ENCODE data around the gene NDST1.
A peak's percentile ranks its signal among the peaks of the same experiment; 100 is the strongest.

Gene NDST1

DNA sequence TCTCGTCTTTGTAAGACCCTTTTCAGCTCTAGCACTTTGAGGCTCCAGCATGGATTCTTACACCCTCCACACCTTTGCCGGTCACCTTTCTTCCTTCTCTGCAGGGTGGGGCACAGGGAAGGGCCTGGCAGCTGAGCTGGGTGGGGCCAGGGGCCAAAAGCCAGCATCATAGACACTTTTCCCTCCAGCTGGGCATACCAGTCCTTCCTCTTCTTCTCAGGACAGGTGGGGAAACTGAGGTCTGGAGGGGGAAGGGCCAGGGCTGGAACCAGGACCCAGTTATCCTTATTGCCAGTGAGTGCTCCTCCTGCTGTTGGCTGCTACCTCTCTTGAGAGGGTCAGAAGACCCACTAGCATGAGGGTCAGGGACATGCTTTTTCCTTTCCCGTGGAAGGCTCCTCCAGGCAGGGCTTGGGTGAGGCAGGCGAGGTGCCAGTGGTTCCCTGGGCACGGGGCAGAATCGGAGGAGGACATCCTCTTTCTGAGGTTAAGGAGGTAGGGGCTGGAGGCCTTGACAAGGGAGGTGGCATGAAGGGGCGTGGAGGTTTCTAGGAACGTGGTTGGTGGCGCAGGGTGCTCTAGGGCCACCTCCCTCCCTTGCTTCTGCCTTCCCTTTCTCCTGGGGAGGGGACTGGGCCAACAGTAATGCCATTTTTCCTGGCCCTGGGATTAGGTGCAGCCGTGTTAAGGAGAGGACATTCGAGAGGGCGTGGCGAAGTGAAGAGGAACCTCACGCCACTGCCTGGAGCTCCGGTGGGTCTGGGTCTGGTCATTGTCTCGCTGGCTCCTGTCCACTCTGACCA is at the start of gene NDST1:
Gene NDST1, plus strand, starts transcription at position 658 of the 803 bp plus-strand sequence. CDS start 13,124 bp downstream, outside the sequence.
- H3K27ac ChIP-seq = no peak within 1 kb of the TSS
- TF ChIP-seq, protein P1, sequence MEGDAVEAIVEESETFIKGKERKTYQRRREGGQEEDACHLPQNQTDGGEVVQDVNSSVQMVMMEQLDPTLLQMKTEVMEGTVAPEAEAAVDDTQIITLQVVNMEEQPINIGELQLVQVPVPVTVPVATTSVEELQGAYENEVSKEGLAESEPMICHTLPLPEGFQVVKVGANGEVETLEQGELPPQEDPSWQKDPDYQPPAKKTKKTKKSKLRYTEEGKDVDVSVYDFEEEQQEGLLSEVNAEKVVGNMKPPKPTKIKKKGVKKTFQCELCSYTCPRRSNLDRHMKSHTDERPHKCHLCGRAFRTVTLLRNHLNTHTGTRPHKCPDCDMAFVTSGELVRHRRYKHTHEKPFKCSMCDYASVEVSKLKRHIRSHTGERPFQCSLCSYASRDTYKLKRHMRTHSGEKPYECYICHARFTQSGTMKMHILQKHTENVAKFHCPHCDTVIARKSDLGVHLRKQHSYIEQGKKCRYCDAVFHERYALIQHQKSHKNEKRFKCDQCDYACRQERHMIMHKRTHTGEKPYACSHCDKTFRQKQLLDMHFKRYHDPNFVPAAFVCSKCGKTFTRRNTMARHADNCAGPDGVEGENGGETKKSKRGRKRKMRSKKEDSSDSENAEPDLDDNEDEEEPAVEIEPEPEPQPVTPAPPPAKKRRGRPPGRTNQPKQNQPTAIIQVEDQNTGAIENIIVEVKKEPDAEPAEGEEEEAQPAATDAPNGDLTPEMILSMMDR (IDR thresholded peaks at IDR 0.05) = no peak
- TF ChIP-seq ZFX (IDR thresholded peaks at IDR 0.05; ENCODE audit: borderline replicate concordance) = no peak

DNA sequence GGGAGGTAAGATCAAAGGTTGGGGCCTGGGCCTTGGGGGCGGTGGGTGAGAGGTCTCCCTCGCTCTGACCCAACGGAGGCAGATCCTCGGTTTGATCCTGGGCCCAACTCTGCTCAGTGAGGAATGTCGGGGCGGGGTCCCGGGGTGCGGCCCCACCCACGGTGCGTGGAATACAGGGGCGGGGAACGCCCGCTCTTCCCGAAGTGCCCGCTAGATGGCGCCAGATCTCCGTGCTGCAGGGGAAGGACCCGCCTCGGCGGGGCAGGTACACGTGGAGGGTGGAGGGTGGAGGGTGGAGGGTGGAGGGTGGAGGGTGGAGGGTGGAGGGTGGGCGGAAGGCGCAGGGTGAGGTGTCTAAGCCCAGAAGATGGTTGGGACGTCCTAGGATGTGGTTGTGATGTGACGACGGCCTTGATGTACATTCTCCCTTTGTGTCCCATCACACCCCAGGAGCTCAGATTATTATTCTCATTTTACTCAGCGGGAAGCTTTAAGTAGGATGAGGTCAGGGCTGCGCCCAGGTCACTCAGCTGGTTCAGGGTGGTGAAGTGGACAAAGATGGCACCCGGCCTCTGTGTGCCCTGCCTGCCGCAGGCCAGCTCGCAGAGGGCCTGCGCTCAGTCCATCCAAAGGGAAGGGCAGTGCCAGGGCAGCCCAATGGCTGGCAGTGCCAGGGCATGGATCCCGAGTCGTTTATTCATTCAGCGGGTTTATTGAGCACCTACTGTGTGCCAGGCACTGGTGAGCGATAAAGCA is 49.0 kb upstream of the NDST1 start:
- TF ChIP-seq, protein P1 (IDR thresholded peaks at IDR 0.05) = peak; percentile 80
- TF ChIP-seq ZFX (IDR thresholded peaks at IDR 0.05; ENCODE audit: borderline replicate concordance) = no peak
- H3K27ac ChIP-seq = no peak overlapping the region

DNA sequence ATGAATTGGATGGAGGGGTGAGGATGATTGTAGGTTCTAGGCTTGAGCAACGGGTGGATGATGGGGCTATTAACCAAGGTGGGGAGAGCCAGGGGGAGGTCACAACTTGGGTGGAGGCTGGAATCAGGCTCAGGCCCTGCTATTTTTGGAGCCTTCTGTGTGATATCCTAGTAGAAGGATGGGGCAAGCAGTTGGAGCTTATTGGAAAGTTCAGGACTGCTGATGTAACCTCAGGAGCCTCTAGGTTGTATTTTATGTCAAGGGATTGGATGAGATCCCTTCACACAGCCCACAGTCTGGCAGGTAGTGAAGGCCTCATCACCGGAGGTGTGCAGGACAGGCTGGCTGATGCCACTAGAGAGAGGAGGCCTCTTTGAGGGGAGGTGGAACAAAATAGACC is 47.1 kb upstream of the NDST1 start:
- no peak overlapping the region for H3K27ac ChIP-seq
- TF ChIP-seq ZFX (IDR thresholded peaks at IDR 0.05; ENCODE audit: borderline replicate concordance) = no peak
- TF ChIP-seq, protein P1 (IDR thresholded peaks at IDR 0.05) = no peak

DNA sequence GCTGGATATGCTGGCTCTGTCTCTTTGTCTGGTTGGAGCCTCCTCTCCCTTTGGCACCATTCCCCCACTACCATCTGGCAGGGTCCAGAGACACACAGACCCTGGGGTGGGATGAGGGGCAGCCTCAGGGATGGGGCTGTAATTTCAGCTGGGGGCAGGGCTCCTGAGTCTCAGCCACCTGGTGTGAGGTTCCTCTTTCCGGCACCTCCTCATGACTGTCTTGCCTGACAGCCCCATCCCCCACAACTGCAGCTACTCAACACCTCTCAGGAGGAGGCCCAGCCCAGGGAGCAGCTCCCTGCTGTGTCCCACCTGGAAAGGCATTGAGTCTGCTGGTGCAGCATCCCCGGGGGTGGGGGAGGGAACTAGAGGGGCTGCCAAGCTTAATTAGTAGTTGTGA is 46.7 kb upstream of the NDST1 start:
- H3K27ac ChIP-seq = no peak overlapping the region
- TF ChIP-seq ZFX (IDR thresholded peaks at IDR 0.05; ENCODE audit: borderline replicate concordance) = no peak
- TF ChIP-seq, protein P1 (IDR thresholded peaks at IDR 0.05) = no peak

DNA sequence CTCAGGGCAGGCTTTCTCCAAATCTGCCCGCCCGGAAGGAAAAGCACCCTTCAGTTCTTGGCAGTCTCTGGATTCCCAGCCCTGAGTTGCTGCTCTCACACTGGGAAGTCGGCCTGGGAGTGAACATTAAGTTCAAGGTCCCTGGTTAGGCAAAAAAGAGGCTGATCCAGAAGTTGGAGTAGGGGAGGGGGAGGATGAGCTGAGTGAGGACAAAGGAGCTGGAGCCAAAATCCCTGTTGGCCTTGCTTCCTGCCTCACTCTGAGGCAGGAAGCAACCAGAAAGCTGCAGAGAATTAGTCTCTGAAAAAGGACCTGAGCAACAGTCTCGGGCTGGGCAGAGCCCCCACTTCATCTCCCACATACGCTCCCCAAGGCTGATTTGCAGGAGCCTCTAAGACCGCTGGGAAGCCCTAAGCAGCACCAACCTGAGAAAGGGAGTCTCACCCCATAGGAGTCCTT is 43.3 kb upstream of the NDST1 start:
- TF ChIP-seq, protein P1 (IDR thresholded peaks at IDR 0.05) = no peak
- TF ChIP-seq ZFX (IDR thresholded peaks at IDR 0.05; ENCODE audit: borderline replicate concordance) = no peak
- H3K27ac ChIP-seq = no peak overlapping the region

DNA sequence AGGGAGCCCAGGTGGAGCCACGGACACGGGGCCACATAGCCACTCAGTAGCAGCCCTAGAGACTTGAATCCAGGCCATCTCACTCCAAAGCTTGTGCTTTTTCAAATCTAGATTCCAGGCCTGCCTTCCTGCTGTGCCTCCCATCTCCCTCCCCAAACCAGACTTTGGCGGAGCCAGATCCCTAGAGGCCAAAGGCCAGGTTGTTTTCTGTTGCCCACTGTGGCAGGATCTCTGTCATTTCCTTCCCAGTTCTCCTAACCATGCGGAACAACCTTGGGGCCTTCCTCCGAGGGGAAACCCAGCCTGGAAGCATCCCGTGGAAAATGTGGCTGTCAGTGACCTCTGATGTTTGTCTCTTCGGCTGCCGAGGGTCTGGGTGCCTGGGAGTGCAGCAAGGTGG is 42.0 kb upstream of the NDST1 start:
- H3K27ac ChIP-seq = no peak overlapping the region
- TF ChIP-seq ZFX (IDR thresholded peaks at IDR 0.05; ENCODE audit: borderline replicate concordance) = no peak
- TF ChIP-seq, protein P1 (IDR thresholded peaks at IDR 0.05) = no peak

DNA sequence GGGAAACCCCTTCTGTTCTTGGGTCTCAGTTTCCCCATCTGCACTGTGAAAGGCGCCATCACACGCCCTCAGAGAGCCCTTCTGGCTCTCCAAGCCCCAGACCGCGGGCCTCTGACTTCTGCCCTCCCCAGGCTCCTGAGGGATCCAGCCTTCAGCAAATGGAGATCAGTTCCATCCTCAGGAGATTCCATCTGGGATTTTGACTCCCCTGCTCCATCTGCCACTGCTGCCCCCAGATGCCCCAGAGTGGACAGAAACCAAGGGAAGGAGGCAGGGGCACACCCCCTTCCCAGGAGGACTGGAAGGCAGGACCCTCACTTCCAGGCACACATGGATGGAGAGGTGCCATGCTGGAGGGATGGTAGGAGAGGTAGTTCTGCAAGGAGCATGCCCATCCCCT is 39.7 kb upstream of the NDST1 start:
- H3K27ac ChIP-seq = no peak overlapping the region
- TF ChIP-seq, protein P1 (IDR thresholded peaks at IDR 0.05) = no peak
- TF ChIP-seq ZFX (IDR thresholded peaks at IDR 0.05; ENCODE audit: borderline replicate concordance) = no peak

Measured in 22Rv1 (cell line).